ENCODE data around the gene SAMD10. TPM values are rescaled to one million over a fixed set of nuclear protein-coding genes. Genes with fewer than 3 reads are reported as not detected.
"Not testable (repeated sequence)": the region's sequence is repeated elsewhere in the genome, so short reads cannot be mapped to it uniquely, and the experiment has no call there.

SAMD10 gene
- total and polyA plus RNA-seq, 5 donors = 3.3 to 4.9 (median 3.9) TPM

GRCh38 chr20:63967330-63968135 lies 11.9 kb downstream of the SAMD10 start:
- no peaks in the 10 kb centered on the region for H3K9me3 ChIP-seq (ENCODE audit: control insufficient read depth, low read length)
- no peak for ATAC-seq
- WGBS = 91% methylated on average over 28 of the region's 28 CpGs
- peak in 2 of 3 donors; percentile 45 to 55 for DNase-seq
- H3K27ac ChIP-seq (ENCODE audit: low read length) = no peak overlapping the region
- H3K27me3 ChIP-seq (ENCODE audit: control insufficient read depth, insufficient read depth) = no peaks in the 10 kb centered on the region
- intact Hi-C loops (cut with DNase I) = no loop called here
- peaks cover 2% of the 10 kb centered on the region for H3K4me1 ChIP-seq (ENCODE audit: control insufficient read depth, insufficient read depth, low read length)
- H3K4me3 ChIP-seq (ENCODE audit: low read length) = no peak overlapping the region

- DNase-seq (peak in 1 of 3 donors; percentile 47), ATAC-seq (no peak)
- WGBS = 93% methylated on average over 13 of the region's 13 CpGs
- no peak overlapping the region for H3K27ac ChIP-seq (ENCODE audit: low read length)
- no peak overlapping the region for H3K4me3 ChIP-seq (ENCODE audit: low read length)
- H3K9me3 ChIP-seq (ENCODE audit: control insufficient read depth, low read length) = no peaks in the 10 kb centered on the region
- intact Hi-C loops (cut with DNase I) = no loop called here
- H3K27me3 ChIP-seq (ENCODE audit: control insufficient read depth, insufficient read depth) = no peaks in the 10 kb centered on the region
- peaks cover 2% of the 10 kb centered on the region for H3K4me1 ChIP-seq (ENCODE audit: control insufficient read depth, insufficient read depth, low read length)
Observed at GRCh38 chr20:63966944-63967322, 12.5 kb downstream of the SAMD10 start.

GRCh38 chr20:63966172-63966943 lies 13.1 kb downstream of the SAMD10 start:
- 95% methylated on average over 27 of the region's 27 CpGs for WGBS
- no peak for ATAC-seq
- H3K4me3 ChIP-seq (ENCODE audit: low read length) = no peak overlapping the region
- peak in 1 of 3 donors; percentile 32 for DNase-seq
- intact Hi-C loops (cut with DNase I) = no loop called here
- H3K27ac ChIP-seq (ENCODE audit: low read length) = no peak overlapping the region
- no peaks in the 10 kb centered on the region for H3K9me3 ChIP-seq (ENCODE audit: control insufficient read depth, low read length)
- H3K27me3 ChIP-seq (ENCODE audit: control insufficient read depth, insufficient read depth) = no peaks in the 10 kb centered on the region
- peaks cover 2% of the 10 kb centered on the region for H3K4me1 ChIP-seq (ENCODE audit: control insufficient read depth, insufficient read depth, low read length)

GRCh38 chr20:63964412-63964811 lies 15.0 kb downstream of the SAMD10 start:
- Histone ChIP-seq H3K27me3 (ENCODE audit: control insufficient read depth, insufficient read depth) (no peaks in the 10 kb centered on the region), H3K9me3 (ENCODE audit: control insufficient read depth, low read length) (no peaks in the 10 kb centered on the region), H3K27ac (ENCODE audit: low read length) (no peak overlapping the region), H3K4me3 (ENCODE audit: low read length) (no peak overlapping the region), H3K4me1 (ENCODE audit: control insufficient read depth, insufficient read depth, low read length) (no peaks in the 10 kb centered on the region)
- intact Hi-C loops (cut with DNase I) = no loop called here
- peak; percentile 12 to 64 (median 40) for DNase-seq
- no peak for ATAC-seq
- WGBS = 94% methylated on average over 16 of the region's 16 CpGs

- Histone ChIP-seq H3K4me1 (ENCODE audit: control insufficient read depth, insufficient read depth, low read length) (no peaks in the 10 kb centered on the region), H3K27ac (ENCODE audit: low read length) (no peak overlapping the region), H3K9me3 (ENCODE audit: control insufficient read depth, low read length) (no peaks in the 10 kb centered on the region), H3K27me3 (ENCODE audit: control insufficient read depth, insufficient read depth) (no peaks in the 10 kb centered on the region), H3K4me3 (ENCODE audit: low read length) (no peak overlapping the region)
- DNase-seq (peak in 2 of 3 donors; percentile 11 to 44), ATAC-seq (no peak)
- intact Hi-C loops (cut with DNase I) = no loop called here
- 95% methylated on average over 16 of the region's 16 CpGs for WGBS
Observed at GRCh38 chr20:63963784-63964301, 15.6 kb downstream of the SAMD10 start.

GRCh38 chr20:63963348-63963741 lies 16.1 kb downstream of the SAMD10 start:
- H3K27ac ChIP-seq (ENCODE audit: low read length) = no peak overlapping the region
- H3K4me3 ChIP-seq (ENCODE audit: low read length) = no peak overlapping the region
- no peaks in the 10 kb centered on the region for H3K4me1 ChIP-seq (ENCODE audit: control insufficient read depth, insufficient read depth, low read length)
- intact Hi-C loops (cut with DNase I) = no loop called here
- no peaks in the 10 kb centered on the region for H3K27me3 ChIP-seq (ENCODE audit: control insufficient read depth, insufficient read depth)
- DNase-seq (peak; percentile 17 to 63 (median 53)), ATAC-seq (no peak)
- H3K9me3 ChIP-seq (ENCODE audit: control insufficient read depth, low read length) = no peaks in the 10 kb centered on the region
- WGBS = 93% methylated on average over 27 of the region's 27 CpGs

GRCh38 chr20:63962426-63963347 lies 16.8 kb downstream of the SAMD10 start:
- peak in 1 of 2 donors; percentile 3 for ATAC-seq
- no peak overlapping the region for H3K27ac ChIP-seq (ENCODE audit: low read length)
- H3K27me3 ChIP-seq (ENCODE audit: control insufficient read depth, insufficient read depth) = no peaks in the 10 kb centered on the region
- intact Hi-C loops (cut with DNase I) = no loop called here
- no peak overlapping the region for H3K4me3 ChIP-seq (ENCODE audit: low read length)
- peak; percentile 14 to 69 (median 52) for DNase-seq
- H3K9me3 ChIP-seq (ENCODE audit: control insufficient read depth, low read length) = no peaks in the 10 kb centered on the region
- no peaks in the 10 kb centered on the region for H3K4me1 ChIP-seq (ENCODE audit: control insufficient read depth, insufficient read depth, low read length)
- 94% methylated on average over 61 of the region's 61 CpGs for WGBS

GRCh38 chr20:63961664-63962425 lies 17.6 kb downstream of the SAMD10 start:
- Histone ChIP-seq H3K27me3 (ENCODE audit: control insufficient read depth, insufficient read depth) (no peaks in the 10 kb centered on the region), H3K4me3 (ENCODE audit: low read length) (no peak overlapping the region), H3K27ac (ENCODE audit: low read length) (no peak overlapping the region), H3K9me3 (ENCODE audit: control insufficient read depth, low read length) (no peaks in the 10 kb centered on the region), H3K4me1 (ENCODE audit: control insufficient read depth, insufficient read depth, low read length) (no peaks in the 10 kb centered on the region)
- peak; percentile 12 to 45 (median 40) for DNase-seq
- intact Hi-C loops (cut with DNase I) = no loop called here
- 90% methylated on average over 26 of the region's 26 CpGs for WGBS
- ATAC-seq = no peak

GRCh38 chr20:63960654-63961621 lies 18.5 kb downstream of the SAMD10 start:
- H3K4me1 ChIP-seq (ENCODE audit: control insufficient read depth, insufficient read depth, low read length); H3K9me3 ChIP-seq (ENCODE audit: control insufficient read depth, low read length); H3K27ac ChIP-seq (ENCODE audit: low read length); H3K27me3 ChIP-seq (ENCODE audit: control insufficient read depth, insufficient read depth); intact Hi-C loops (cut with DNase I); ATAC-seq; H3K4me3 ChIP-seq (ENCODE audit: low read length): not testable (repeated sequence)
- peak; percentile 10 to 42 (median 28) for DNase-seq
- 90% methylated on average over 15 of the region's 15 CpGs for WGBS

Measured in right cardiac atrium (tissue), 5 donors.